Right ventricle myocardium superior (tissue), 1 donor: Measurements from ENCODE around the gene PTPRN2. TPM values are rescaled to one million over a fixed set of nuclear protein-coding genes. Genes with fewer than 3 reads are reported as not detected.

ENCODE experiments used
- ATAC-seq: fragments of 200-7000 bp; cut with Tn5 transposase; one replicate; pipeline ENCODE4 v1.9.1; 2020; ENCODE audit warnings: mild to moderate bottlenecking; ENCODE audit not compliant: poor library complexity
- DNase-seq: peaks from one replicate; pipeline ENCODE4 v3.0.0-alpha.2; 2020
- intact Hi-C: fragments of 100-400 bp; cut with DNase I; formaldehyde crosslinking; loops from one replicate; pipeline ENCODE4 v1.11.2; 2022
- total RNA-seq: library from RNA; stranded (reverse); fragmentation: NEBNext Ultra II Directional; extraction: Animal tissue kit (Norgen Biotek cat#: 25700); gene quantifications from one replicate; pipeline ENCODE4 v1.2.1, GENCODE V29; 2021
- donor health status: DM: no; HTN: yes; CAD: no; lungs with severe emphysema.

PTPRN2 gene
- total RNA-seq, 1 donor from 2014 or later, result 1.2 TPM

- ATAC-seq, result no peak
- intact Hi-C loops, result no loop called here
- peak; percentile 29 for DNase-seq
These were observed 792.0 kb downstream of the PTPRN2 start for GRCh38 chr7:157795643-157796042.

DNA sequence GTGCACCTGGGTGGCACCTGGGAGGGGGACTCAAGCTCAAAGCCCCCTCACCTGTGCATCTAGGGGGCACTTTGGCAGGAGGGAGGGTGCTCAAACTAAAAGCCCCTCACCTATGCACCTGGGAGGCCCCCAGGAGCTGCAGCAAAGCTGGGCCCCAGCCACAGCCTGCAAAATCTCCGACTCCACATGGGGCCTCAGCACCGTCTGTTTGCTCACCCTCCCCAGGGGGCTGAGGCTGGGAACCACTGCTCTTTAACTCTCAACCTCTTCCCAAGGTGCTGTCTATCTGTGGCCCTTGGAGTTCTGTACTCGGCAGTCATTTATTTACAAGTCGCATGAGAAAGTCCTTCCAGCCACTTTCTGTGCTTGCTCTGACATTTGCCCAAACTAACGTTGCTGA is 792.4 kb downstream of the PTPRN2 start:
- ATAC-seq, result no peak
- no peak for DNase-seq
- intact Hi-C loops, result no loop called here

DNA sequence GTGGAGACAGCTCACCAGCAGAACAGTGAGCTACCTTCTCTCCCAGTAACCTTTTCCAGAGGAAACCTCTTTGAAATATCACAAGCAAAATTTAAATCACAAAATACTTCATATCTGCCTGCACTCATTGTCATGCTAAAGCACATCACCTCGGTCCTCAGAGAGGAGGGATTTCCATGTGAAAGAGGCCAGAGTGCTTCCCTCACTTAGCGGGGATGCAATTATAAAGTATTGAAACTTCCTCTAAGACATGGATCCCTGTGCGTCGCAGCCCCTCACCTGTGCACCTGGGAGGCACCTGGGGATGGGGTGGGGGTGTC is 792.9 kb downstream of the PTPRN2 start:
- peak; percentile 10 for DNase-seq
- ATAC-seq, result no peak
- intact Hi-C loops, result no loop called here

DNA sequence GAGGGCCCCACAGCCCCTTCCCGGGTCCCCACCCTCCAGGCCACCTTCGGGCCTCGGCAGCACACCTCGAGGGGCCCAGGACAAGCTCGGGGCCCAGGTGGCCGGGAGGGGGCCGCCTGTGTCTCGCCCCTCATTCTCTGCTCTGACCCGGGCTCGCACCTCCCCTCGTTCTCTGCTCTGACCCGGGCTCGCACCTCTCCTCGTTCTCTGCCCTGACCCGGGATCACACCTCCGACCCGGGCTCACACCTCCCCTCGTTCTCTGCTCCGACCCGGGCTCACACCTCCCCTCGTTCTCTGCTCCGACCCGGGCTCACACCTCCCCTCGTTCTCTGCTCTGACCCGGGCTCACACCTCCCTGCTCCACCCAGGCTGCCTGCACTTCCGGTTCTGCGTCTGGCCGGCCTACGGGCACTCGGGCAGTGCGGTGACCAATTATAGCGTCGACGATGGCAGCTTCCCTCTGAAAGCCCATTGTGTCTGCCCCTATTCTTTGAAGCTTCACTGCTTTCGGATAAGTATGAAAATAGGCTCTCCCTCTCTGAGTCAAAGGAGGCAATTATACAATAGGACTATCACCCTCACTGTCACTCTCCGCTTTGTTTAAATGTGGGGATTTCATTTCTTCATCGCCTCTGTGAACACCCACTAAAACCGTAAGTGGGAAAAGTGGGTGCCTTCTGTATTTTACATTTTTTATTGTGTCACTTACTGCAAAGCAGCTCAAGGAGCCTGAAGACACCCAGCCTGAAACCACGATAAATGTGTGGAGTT is 793.5 kb downstream of the PTPRN2 start:
- ATAC-seq (no peak), DNase-seq (peak; percentile 17)
- intact Hi-C loops, result no loop called here

DNA sequence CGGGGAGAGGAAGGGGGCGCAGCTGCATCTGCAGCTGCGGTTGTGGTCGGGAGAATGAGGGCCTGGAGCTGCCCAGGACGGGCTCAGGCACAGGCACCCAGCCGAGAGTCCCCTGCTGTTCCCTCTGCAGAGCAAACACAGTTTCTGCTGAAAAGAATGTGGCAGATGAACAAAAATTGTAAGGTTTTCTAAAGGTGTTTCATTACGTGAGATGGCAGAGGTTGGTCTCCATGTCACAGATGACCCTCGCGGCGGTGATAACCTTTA is 794.6 kb downstream of the PTPRN2 start:
- intact Hi-C loops, result no loop called here
- ATAC-seq, result no peak
- DNase-seq, result no peak

DNA sequence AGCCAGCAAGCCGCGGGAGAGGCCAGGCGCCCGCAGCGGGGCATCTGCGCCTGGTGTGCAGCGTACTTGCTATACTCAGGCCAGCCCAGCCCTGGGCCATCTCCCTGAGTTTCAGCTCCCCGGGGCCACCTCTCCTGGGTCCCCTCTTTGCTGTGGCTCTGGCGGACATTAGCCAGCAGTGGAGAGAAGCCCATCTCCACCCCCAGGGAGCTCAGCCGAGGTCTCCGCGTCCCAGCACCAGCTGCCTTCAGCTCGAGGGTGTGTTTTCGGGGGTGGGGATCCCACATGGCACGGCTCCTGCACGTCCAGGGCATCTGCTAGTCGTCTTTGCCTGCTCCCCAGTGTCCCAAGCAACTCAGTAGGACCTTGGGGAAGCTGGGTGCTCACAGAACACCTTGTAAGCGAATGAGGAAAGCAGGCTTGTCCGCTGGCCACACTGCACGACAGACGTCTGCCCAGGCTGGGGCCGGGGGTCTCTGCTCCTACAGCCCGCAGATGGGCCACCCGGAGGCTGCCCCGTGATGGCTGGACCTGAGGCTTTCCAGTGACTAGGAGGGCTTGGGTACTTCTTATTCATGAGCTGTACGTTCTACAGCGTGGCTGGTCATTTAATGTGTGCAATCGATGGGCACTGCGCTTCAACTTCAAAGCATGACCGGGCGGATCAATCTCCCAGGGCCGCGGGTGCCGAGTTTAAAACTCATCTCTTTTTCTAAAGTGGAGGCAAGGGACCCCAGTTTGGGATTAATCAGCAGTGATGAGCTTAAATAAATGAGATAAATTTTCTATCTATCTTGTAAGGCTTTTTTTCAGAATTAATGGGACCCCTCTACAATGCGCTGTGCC is 795.2 kb downstream of the PTPRN2 start:
- no peak for ATAC-seq
- intact Hi-C loops, result no loop called here
- peak; percentile 19 for DNase-seq

DNA sequence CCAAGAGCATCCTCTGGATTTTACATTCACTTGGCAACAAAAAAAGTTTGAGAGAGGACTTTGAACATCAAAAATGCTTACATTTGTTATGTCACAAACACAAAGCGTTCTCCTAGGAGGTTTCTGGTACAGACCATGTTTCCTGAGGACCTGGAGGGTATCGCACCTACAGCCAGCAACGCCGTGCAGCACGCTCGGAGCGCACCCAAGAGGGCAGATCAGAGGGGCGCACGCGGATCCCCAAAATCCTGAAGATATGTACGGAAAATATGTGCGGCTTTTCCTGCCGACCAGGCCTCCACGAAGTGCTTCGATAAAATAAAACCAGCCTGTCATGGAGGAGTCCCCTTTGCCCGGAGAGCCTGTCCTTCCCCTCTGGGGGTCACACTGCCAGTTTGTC is 796.0 kb downstream of the PTPRN2 start:
- intact Hi-C loops, result no loop called here
- ATAC-seq, result no peak
- peak; percentile 13 for DNase-seq

DNA sequence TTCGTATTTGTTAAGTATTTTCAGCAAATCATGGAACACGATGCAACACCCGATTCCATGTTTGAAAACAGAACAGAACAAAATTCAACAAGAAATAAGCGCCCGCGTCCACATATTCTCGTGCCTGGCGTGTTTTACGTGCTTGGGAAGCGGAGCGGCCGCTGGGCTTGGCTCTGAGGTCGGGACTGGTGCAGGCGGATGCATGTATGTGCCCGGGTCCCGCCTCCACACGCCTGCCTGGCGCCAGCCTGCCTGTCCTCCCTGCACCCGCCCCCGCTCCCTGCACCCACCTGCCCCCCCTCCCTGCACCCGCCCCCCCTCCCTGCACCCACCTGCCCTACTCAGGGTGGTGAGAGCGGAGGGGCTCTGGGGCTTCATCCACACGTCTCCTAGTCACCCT is 796.4 kb downstream of the PTPRN2 start:
- DNase-seq (peak; percentile 5), ATAC-seq (no peak)
- intact Hi-C loops, result no loop called here

DNA sequence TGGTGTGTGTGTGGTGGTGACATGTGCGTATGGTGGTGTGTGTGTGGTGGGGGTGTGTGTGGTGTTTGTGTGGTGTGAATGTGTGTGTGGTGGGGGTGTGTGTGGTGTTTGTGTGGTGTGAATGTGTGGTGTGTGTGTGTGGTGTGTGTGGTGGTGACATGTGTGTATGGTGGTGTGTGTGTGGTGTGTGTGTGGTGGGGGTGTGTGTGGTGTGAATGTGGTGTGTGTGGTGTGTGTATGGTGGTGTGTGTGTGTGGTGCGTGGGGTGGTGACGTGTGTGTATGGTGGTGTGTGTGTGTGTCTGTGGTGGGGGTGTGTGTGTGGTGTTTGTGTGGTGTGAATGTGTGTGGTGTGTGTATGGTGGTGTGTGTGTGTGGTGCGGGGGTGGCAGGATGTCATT is 797.7 kb downstream of the PTPRN2 start:
- intact Hi-C loops, result no loop called here
- no peak for ATAC-seq
- no peak for DNase-seq

DNA sequence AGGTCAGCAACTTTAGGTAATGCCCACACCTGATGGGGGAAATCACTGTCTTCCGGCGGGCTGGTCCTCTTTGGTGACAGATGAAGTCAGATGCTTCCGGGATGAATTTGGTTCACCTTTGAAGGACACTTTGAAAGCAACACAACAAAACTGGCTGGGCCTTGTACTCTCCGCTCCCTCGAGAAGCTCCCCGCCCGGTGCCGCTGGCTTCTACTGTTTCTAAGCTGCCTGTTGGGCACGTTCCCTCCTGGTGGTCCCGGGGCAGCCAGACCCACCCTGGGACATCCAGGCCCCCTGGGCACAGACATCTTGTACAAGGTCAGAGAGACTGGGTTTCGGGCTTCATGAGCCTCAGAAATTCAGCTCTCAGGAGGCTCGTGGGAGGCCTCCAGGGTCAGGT is 798.5 kb downstream of the PTPRN2 start:
- ATAC-seq (no peak), DNase-seq (no peak)
- intact Hi-C loops, result no loop called here

GRCh38 chr7:157788573-157788972 is 799.0 kb downstream of the PTPRN2 start:
- intact Hi-C loops, result no loop called here
- ATAC-seq (no peak), DNase-seq (no peak)

DNA sequence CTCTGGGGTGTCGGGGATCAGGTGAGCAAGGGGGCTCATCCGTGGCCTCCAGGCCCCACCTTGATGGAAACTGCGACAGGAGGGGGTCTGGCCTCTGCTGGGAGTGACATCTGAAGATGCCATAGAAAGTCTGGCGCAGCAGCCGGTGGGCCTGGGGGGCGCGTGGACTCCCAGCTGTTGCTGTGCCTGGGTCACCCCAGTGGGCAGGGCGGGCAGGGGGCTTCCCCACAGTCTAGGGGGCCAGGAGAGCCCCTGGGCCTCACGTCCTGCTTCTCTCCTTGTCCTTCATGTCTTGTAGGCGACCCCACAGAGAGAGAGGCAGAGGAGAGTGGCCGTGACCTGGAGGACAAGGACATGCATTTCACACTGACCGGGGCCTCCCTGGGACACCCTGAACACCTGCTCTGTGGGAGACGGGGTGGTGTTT is 800.3 kb downstream of the PTPRN2 start:
- no peak for DNase-seq
- ATAC-seq, result no peak
- intact Hi-C loops, result no loop called here

DNA sequence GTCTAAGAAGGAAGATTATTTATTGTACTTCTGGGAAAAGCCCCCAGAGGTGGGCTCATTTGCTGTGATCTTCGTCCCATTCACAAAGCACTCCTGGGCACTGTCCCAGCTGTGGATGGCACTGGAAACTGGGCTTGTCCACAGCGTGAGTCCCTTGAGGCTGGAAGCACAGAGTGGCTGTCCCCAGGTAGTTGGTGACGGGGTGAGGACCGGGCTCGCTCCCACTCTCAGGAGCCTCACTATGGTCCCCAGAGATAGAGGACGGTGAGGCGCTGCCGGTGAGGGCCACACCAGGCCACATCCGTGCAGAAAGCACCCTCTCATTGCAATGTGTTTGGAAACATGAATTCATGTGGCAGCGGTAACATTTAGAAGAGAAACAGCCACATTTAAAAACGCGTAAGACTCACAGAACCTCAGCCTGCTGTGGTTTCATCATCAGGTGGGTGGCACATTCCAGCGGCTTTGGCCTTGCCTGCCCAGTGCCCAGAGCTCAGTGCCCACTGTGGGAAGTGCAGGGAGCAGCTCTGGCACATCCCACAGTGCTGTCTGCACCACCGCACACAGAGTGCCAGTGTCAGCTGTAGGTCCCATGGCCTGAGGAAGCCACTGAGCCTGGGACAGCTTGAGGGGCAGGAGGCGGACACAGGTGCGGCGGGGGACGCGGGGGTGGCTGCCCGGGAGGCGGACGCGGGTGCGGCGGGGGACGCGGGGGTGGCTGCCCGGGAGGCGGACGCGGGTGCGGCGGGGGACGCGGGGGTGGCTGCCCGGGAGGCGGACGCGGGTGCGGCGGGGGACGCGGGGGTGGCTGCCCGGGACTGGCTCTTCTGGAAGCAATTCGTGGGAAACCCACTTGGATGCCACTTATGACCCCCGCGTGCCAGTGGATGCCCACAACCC is 801.0 kb downstream of the PTPRN2 start:
- intact Hi-C loops, result no loop called here
- no peak for DNase-seq
- no peak for ATAC-seq

GRCh38 chr7:157785486-157786186 is 802.0 kb downstream of the PTPRN2 start:
- DNase-seq (no peak), ATAC-seq (no peak)
- intact Hi-C loops, result no loop called here

- ATAC-seq, result no peak
- DNase-seq, result no peak
- intact Hi-C loops, result no loop called here
These were observed 802.6 kb downstream of the PTPRN2 start for GRCh38 chr7:157784979-157785441.

DNA sequence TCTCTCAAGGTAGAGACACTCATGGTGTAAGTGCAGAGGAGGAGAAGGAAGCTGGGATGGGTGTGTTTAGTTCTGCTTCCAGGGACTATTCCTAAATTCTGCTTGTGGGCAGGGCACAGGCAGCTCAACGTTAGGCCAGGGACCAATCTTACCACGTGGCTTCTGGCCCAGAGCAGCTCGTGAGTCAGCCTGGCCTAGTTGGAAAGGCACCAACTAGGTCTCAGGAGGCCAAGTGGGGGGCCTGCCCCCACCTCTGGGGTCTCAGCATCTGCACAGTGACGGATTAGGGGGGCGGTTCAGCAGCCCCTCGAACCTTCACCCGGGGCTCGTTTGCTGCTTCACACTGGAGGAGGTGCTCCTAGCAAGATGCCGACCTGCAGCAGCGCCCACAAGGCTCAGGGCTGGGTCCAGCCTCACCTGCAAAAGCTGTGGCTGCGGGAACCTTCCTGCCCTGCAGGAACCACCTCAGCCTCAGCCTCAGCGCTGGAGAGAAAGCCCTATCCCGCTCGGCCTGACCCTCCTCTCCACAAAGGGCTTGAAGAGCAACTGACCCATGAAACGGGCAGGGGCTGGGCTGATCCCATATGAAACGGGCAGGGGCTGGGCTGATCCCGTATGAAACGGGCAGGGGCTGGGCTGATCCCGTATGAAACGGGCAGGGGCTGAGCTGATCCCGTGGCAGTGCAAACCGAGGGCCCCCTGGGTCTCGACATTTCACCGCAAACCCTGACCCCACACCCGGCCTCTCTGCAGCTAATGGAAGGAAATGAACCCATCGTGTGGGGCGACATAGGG is 803.4 kb downstream of the PTPRN2 start:
- no peak for ATAC-seq
- no peak for DNase-seq

DNA sequence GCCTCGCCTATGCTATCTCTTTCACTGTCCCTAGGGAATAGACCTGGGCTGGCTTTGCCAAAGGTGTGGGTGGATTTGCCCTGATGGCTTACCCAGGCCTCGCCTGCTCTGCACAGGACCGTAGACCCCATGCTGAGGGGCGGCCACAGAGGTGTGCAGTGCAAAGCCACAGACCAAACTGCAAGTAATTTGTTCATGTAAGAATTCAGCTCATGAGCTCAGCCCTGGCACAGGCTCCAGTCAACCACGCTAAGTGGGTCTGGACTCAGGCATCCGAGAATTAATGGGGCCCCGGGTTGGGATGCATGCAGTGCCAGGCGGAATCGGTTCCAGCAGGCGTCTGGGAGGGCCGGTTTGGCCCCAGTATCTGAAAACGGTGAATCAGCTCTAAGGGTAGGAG is 805.6 kb downstream of the PTPRN2 start:
- ATAC-seq, result no peak
- intact Hi-C loops, result no loop called here
- no peak for DNase-seq

More for the DNA sequence above, 803.4 kb downstream of the PTPRN2 start:
- intact Hi-C loops, result no loop called here

DNA sequence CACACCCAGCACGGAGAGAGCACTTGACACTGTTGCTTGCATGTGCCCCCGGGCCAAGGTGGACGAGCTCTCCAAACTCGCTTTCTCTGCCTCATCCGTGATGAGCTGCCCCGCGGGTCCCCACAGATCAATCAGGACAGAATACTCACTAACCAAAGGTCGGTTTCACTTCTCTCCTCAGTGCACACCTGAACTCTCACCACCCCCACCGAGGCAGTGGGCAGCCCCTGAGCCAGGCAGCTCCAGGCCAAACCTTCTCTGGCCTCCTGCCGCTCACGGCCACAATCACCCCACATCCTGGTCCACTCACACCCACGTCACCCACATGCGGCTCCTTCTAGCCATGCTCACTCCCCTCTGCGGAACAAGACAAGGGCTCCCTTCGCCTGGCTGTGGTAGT is 806.9 kb downstream of the PTPRN2 start:
- intact Hi-C loops, result no loop called here
- DNase-seq (peak; percentile 10), ATAC-seq (no peak)
